ENCODE results near the gene KCNH2. TPM values are rescaled to one million over a fixed set of nuclear protein-coding genes. Genes with fewer than 3 reads are reported as not detected.

Gene KCNH2
- total and polyA plus RNA-seq, 2 of the 8 experiments (the other 6 are each of a cell fraction or from before 2014, with no cell fraction given): 8.0 to 15.0 TPM

DNA sequence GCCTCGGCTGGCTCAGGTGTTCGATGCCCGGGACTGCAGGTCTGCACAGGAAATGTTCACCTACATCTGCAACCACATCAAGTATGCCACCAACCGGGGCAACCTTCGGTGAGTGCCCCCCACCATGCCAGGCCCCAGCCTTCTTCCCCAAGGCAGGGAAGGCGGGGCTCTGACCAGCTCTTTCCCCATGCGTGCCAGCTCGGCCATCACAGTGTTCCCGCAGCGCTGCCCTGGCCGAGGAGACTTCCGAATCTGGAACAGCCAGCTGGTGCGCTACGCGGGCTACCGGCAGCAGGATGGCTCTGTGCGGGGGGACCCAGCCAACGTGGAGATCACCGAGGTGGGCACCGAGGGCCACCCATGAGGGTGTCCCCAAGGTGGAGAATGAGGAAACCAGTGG is 20.2 kb upstream of the KCNH2 start (continued):
- TF ChIP-seq KDM4A (IDR thresholded peaks at IDR 0.05; ENCODE audit: low read depth, low read length, severe bottlenecking) (no peak), POLR2AphosphoS5 (IDR thresholded peaks at IDR 0.05; ENCODE audit: low read depth, low read length) (no peak), MAFK (IDR thresholded peaks at IDR 0.05; ENCODE audit: low read depth, low read length) (no peak), GTF2F1 (IDR thresholded peaks at IDR 0.05; ENCODE audit: borderline replicate concordance, low read depth, low read length) (no peak), EZH2 (IDR thresholded peaks at IDR 0.05; ENCODE audit: low read depth, low read length, severe bottlenecking) (no peak)
- TF ChIP-seq, protein P1, sequence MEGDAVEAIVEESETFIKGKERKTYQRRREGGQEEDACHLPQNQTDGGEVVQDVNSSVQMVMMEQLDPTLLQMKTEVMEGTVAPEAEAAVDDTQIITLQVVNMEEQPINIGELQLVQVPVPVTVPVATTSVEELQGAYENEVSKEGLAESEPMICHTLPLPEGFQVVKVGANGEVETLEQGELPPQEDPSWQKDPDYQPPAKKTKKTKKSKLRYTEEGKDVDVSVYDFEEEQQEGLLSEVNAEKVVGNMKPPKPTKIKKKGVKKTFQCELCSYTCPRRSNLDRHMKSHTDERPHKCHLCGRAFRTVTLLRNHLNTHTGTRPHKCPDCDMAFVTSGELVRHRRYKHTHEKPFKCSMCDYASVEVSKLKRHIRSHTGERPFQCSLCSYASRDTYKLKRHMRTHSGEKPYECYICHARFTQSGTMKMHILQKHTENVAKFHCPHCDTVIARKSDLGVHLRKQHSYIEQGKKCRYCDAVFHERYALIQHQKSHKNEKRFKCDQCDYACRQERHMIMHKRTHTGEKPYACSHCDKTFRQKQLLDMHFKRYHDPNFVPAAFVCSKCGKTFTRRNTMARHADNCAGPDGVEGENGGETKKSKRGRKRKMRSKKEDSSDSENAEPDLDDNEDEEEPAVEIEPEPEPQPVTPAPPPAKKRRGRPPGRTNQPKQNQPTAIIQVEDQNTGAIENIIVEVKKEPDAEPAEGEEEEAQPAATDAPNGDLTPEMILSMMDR (IDR thresholded peaks at IDR 0.05; ENCODE audit: control extremely low read depth in 1 of 3, insufficient read depth in 1 of 3, low read depth in 1 of 3, low read length in 3 of 3): no peak

All from H1 (cell line).